HG02870 (cell line): ENCODE data around the gene BEST1.

Experiments
- ATAC-seq: cut with Tn5 transposase; IDR thresholded peaks from one replicate; pipeline ENCODE4 v1.9.1; 2021; ENCODE audit warnings: mild to moderate bottlenecking, moderate library complexity; ENCODE audit not compliant: unreplicated experiment

BEST1 gene

DNA sequence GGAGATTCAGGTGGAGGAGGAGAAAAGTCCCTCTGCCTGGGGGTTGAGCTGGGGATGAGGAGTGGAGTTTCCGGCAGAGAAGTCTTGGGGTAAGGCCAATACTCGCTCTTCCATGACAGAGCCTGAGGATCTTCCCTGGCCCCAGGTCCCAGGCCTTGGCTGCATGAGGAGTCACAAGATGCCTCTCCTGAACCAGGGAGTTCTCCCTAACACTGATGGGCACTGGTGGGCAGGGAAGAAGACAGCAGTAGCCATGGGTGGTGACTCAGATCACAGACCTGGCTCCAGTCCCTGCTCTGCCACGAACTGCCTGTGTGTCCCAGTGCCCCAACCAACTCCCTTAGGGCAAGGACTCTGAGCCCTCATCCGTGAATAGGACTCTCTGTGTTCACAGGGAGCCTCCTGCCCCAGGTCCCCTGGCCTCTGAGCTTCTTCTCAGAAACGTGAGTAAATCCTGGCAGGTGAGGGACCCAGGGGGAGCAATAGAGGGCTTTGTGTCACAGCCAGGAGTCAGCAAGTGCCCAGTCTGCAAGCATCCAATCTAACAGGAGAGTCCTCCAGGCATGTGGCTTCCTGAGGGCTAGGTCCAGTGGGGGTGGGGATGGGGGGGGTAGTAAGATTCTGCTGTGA, 62.8 kb downstream of the BEST1 start:
- no peak for ATAC-seq
